SK-N-SH treated with all-trans-retinoic acid at 6 μM for 48 hours (cell line): ENCODE results near the gene PMPCB.

ENCODE experiments used
- ATAC-seq: fragments of 200-7000 bp; cut with Tn5 transposase; 3 replicates; pipeline ENCODE4 v1.9.1; 2020; ENCODE audit warnings: mild to moderate bottlenecking, moderate library complexity
- CSRNP3 ChIP-seq: fragments of 250-450 bp; sonication (Bioruptor Pico); IDR thresholded peaks from 2 replicates; pipeline ENCODE4 v1.5.1; 2021; ENCODE audit warnings: mild to moderate bottlenecking, moderate library complexity
- ESRRG ChIP-seq: fragments of 250-450 bp; sonication (Bioruptor Pico); IDR thresholded peaks from 2 replicates; pipeline ENCODE4 v1.6.1; 2021; ENCODE audit warnings: mild to moderate bottlenecking
- GLIS3 ChIP-seq: fragments of 250-450 bp; sonication (Bioruptor Pico); IDR thresholded peaks from 2 replicates; pipeline ENCODE4 v1.5.0; 2020; ENCODE audit warnings: mild to moderate bottlenecking, moderate library complexity
- ISL1 ChIP-seq: fragments of 250-450 bp; sonication (Bioruptor Pico); IDR thresholded peaks from 2 replicates; pipeline ENCODE4 v2.1.2; 2022; ENCODE audit warnings: mild to moderate bottlenecking, moderate library complexity
- OSR1 ChIP-seq: fragments of 250-450 bp; sonication (Bioruptor Pico); IDR thresholded peaks from 2 replicates; pipeline ENCODE4 v1.8.0; 2022; ENCODE audit warnings: moderate library complexity, mild to moderate bottlenecking, inconsistent platforms
- PATZ1 ChIP-seq: fragments of 250-450 bp; sonication (Bioruptor Pico); IDR thresholded peaks from 2 replicates; pipeline ENCODE4 v1.8.0; 2020; ENCODE audit warnings: mild to moderate bottlenecking, moderate library complexity, borderline replicate concordance
- PPARA ChIP-seq: fragments of 250-450 bp; sonication (Bioruptor Pico); IDR thresholded peaks from 2 replicates; pipeline ENCODE4 v1.5.0; 2020; ENCODE audit warnings: mild to moderate bottlenecking, borderline replicate concordance
- RARB ChIP-seq: fragments of 250-450 bp; sonication (Bioruptor Pico); IDR thresholded peaks from 2 replicates; pipeline ENCODE4 v1.8.0; 2021; ENCODE audit warnings: mild to moderate bottlenecking, moderate library complexity
- SNAI2 ChIP-seq: fragments of 250-450 bp; sonication (Bioruptor Pico); IDR thresholded peaks from 2 replicates; pipeline ENCODE4 v1.5.0; 2020; ENCODE audit warnings: mild to moderate bottlenecking, moderate library complexity
- TCF4 ChIP-seq: fragments of 250-450 bp; sonication (Bioruptor Pico); IDR thresholded peaks from 2 replicates; pipeline ENCODE4 v1.8.0; 2021; ENCODE audit warnings: mild to moderate bottlenecking, moderate library complexity, borderline replicate concordance
- TOX ChIP-seq: fragments of 250-450 bp; sonication (Bioruptor Pico); IDR thresholded peaks from 2 replicates; pipeline ENCODE4 v1.8.0; 2021; ENCODE audit warnings: mild to moderate bottlenecking, moderate library complexity, borderline replicate concordance
- TSHZ2 ChIP-seq: fragments of 250-450 bp; sonication (Bioruptor Pico); IDR thresholded peaks from 2 replicates; pipeline ENCODE4 v1.5.0; 2020; ENCODE audit warnings: mild to moderate bottlenecking, moderate library complexity
- ZC3H10 ChIP-seq: fragments of 250-450 bp; sonication (Bioruptor Pico); IDR thresholded peaks from 2 replicates; pipeline ENCODE4 v1.5.1; 2021; ENCODE audit warnings: mild to moderate bottlenecking, moderate library complexity
- ZFP3 ChIP-seq: fragments of 250-450 bp; sonication (Bioruptor Pico); IDR thresholded peaks from 2 replicates; pipeline ENCODE4 v1.5.0; 2020; ENCODE audit warnings: mild to moderate bottlenecking, moderate library complexity
- ZFP30 ChIP-seq: fragments of 450-650 bp; formaldehyde crosslinking; IDR thresholded peaks from 2 replicates; pipeline ENCODE4 v1.5.0; 2022; ENCODE audit warnings: mild to moderate bottlenecking, moderate library complexity
- ZNF565 ChIP-seq: fragments of 450-650 bp; formaldehyde crosslinking; conservative IDR thresholded peaks from 2 replicates; pipeline ENCODE4 v1.5.0; 2020; ENCODE audit warnings: low read depth, mild to moderate bottlenecking, moderate library complexity
- ZNF70 ChIP-seq: fragments of 450-650 bp; formaldehyde crosslinking; IDR thresholded peaks from 2 replicates; pipeline ENCODE4 v1.5.0; 2020; ENCODE audit warnings: mild to moderate bottlenecking, moderate library complexity
- ZNF8 ChIP-seq: fragments of 450-650 bp; formaldehyde crosslinking; IDR thresholded peaks from 2 replicates; pipeline ENCODE4 v1.5.0; 2020; ENCODE audit warnings: mild to moderate bottlenecking, moderate library complexity
- TF ChIP-seq, protein P1 (sequence below): fragments of 250-450 bp; sonication (Bioruptor Pico); IDR thresholded peaks from 2 replicates; pipeline ENCODE4 v1.8.0; 2021; ENCODE audit warnings: low read depth, mild to moderate bottlenecking, moderate library complexity, borderline replicate concordance

Gene PMPCB

DNA sequence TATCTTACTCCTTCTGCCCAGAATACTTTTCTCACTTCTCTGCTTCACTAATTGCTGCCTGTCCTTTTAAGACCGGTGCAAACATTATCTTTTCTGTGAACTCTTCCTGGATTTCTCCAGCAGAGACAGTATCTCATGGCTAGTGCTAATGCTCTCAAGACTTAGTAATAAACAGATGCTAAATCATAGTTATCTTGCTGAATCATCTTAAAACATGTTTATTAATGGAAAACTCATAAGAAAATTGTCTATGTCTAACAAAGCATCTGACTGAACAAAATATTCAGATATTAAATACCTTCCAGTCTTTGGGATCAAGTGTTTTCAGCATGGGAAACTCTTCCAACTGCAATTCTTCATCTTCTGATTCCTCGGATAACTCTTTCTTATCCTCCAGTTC lies 44.2 kb downstream of the PMPCB start:
- no peak for TF ChIP-seq ZNF70 (CRISPR knock-in tag)
- TF ChIP-seq TSHZ2 (CRISPR knock-in tag), result no peak
- no peak for TF ChIP-seq CSRNP3 (CRISPR knock-in tag)
- TF ChIP-seq TOX (CRISPR knock-in tag), result no peak
- no peak for TF ChIP-seq TCF4
- TF ChIP-seq ISL1 (CRISPR knock-in tag), result no peak
- no peak for TF ChIP-seq ESRRG (CRISPR knock-in tag)
- no peak for TF ChIP-seq PPARA (CRISPR knock-in tag)
- no peak for ATAC-seq

- ATAC-seq, result no peak
- TF ChIP-seq TOX (CRISPR knock-in tag) (no peak), RARB (CRISPR knock-in tag) (no peak), ZFP3 (no peak), TSHZ2 (CRISPR knock-in tag) (no peak), ZFP30 (CRISPR knock-in tag) (no peak), ZNF70 (CRISPR knock-in tag) (no peak), CSRNP3 (CRISPR knock-in tag) (no peak), OSR1 (no peak), TCF4 (no peak), GLIS3 (CRISPR knock-in tag) (no peak), ZC3H10 (CRISPR knock-in tag) (no peak), PPARA (CRISPR knock-in tag) (no peak), SNAI2 (no peak), ZNF8 (no peak), ZNF565 (CRISPR knock-in tag) (no peak), ESRRG (CRISPR knock-in tag) (no peak)
- TF ChIP-seq, protein P1, sequence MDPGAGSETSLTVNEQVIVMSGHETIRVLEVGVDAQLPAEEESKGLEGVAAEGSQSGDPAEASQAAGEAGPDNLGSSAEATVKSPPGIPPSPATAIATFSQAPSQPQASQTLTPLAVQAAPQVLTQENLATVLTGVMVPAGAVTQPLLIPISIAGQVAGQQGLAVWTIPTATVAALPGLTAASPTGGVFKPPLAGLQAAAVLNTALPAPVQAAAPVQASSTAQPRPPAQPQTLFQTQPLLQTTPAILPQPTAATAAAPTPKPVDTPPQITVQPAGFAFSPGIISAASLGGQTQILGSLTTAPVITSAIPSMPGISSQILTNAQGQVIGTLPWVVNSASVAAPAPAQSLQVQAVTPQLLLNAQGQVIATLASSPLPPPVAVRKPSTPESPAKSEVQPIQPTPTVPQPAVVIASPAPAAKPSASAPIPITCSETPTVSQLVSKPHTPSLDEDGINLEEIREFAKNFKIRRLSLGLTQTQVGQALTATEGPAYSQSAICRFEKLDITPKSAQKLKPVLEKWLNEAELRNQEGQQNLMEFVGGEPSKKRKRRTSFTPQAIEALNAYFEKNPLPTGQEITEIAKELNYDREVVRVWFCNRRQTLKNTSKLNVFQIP (CRISPR knock-in tag), result no peak
- TF ChIP-seq, all 23 proteins: peak for 0
Measured at GRCh38 chr7:103343332-103343731, 46.1 kb downstream of the PMPCB start.

DNA sequence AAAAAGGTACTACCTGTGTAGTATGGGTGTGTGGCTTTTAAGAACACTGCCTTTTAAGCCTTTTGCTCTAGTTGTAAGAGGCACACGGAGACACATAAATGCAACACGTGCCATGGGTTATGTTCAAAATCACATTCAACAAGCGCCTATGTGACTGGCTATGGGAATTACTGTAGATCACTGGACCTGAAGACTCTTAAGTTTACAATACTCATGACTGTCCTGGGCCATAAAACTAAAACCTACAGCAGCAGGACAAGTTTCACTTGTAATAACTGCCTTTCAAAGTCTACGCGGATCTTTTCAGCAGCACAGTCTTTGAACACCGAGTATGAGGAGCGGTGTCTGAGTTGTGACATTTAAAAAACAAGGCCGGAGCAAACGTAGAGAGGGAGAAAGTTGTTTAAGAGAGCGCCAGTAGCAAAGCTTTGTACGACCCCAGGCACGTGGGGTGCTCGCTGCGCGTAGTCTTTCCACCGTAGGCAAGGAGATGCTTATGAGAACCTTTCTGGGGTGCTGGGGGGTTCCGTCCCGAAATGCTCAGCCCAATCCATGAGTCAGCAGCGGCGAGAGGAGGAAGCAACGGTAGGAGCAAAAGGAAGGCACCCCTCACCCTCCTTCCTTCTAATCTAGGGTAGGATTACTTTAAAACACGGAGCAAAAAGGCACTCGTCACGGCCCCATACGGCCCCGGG lies 46.7 kb downstream of the PMPCB start:
- no peak for TF ChIP-seq OSR1
- no peak for TF ChIP-seq CSRNP3 (CRISPR knock-in tag)
- no peak for TF ChIP-seq TOX (CRISPR knock-in tag)
- TF ChIP-seq GLIS3 (CRISPR knock-in tag), result no peak
- TF ChIP-seq ZNF70 (CRISPR knock-in tag), result no peak
- no peak for TF ChIP-seq ZFP30 (CRISPR knock-in tag)
- no peak for TF ChIP-seq PATZ1 (CRISPR knock-in tag)
- no peak for TF ChIP-seq RARB (CRISPR knock-in tag)
- no peak for TF ChIP-seq TCF4
- TF ChIP-seq, all 23 proteins: peak for 0

More for the DNA sequence above, 46.7 kb downstream of the PMPCB start:
- ATAC-seq, result peak; percentile 37
